GM13977 (cell line): ENCODE results near the gene EXOC3L1.

ENCODE experiments used
- DNase-seq: peaks from one replicate; pipeline ENCODE4 v3.0.0; 2012; ENCODE audit warnings: low spot score
- in situ Hi-C: fragments of 300-500 bp; cut with MboI; formaldehyde crosslinking; loops from one replicate; pipeline ENCODE4 v1.12.0; 2022; ENCODE audit warnings: low sequenced_read_pairs, low pct_unique_long_range_greater_than_20kb, mixed read lengths, inconsistent platforms; ENCODE audit not compliant: unreplicated experiment
- TF ChIP-seq, protein P1 (sequence below): IDR thresholded peaks from 2 replicates; pipeline ENCODE4 v1.5.1; 2012; ENCODE audit warnings: mild to moderate bottlenecking, control low read depth; ENCODE audit not compliant: insufficient read depth; ENCODE audit errors: extremely low read depth, missing control alignments

The EXOC3L1 gene

GRCh38 chr16:67141391-67141790 lies 48.5 kb downstream of the EXOC3L1 start:
- DNase-seq = no peak
- TF ChIP-seq, protein P1, sequence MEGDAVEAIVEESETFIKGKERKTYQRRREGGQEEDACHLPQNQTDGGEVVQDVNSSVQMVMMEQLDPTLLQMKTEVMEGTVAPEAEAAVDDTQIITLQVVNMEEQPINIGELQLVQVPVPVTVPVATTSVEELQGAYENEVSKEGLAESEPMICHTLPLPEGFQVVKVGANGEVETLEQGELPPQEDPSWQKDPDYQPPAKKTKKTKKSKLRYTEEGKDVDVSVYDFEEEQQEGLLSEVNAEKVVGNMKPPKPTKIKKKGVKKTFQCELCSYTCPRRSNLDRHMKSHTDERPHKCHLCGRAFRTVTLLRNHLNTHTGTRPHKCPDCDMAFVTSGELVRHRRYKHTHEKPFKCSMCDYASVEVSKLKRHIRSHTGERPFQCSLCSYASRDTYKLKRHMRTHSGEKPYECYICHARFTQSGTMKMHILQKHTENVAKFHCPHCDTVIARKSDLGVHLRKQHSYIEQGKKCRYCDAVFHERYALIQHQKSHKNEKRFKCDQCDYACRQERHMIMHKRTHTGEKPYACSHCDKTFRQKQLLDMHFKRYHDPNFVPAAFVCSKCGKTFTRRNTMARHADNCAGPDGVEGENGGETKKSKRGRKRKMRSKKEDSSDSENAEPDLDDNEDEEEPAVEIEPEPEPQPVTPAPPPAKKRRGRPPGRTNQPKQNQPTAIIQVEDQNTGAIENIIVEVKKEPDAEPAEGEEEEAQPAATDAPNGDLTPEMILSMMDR = no peak
- in situ Hi-C loops = no loop called here

- TF ChIP-seq, protein P1 = no peak
- in situ Hi-C loops = no loop called here
- DNase-seq = no peak
Measured at GRCh38 chr16:67137605-67138004, 52.3 kb downstream of the EXOC3L1 start.
